ENCODE results near the gene MAN2A2.

The MAN2A2 gene

DNA sequence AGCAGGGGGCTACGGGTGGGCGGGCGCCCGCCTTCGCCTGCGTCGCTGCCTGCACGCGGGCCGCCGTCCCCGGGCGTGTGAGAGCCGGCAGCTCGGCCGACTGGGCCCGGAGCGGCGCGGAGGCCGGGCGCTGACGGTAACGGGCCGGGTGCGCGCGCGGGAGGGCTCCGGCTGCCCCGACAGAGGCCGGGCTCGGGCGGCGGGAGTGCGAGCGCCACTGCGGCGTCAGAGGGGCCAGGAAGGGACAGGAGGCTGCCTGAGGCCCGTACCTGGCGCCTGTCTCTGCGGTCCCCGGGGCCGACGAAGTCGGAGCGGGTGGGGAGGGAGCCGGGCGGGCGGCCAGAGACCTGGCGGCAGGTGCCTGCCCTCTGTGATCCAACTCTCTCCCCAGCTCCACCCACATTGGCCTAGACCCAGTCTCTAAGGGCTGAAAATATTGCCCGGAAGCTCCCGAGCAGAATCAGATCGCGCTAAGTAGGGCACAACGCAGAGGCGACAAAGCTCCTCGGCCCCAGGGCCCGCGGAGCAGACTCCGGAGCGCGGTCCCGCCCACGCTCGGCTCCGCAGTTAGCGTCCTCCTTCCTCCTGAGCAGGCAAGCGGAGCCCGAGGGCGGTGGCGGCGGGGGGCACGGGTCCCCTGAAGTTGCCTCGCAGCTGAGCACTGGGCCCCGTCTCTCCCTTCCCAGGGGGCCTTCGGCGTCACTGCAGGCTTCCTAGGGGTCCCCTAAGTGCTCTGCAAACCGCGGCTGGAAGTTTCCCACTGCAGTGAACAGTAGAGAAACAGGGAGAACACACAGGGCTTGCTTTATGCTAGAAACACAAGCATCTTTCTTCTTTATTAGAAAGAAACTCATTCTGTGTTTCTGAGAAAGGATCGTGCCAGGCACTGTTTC, at the start of gene MAN2A2:
TSS of gene MAN2A2 (plus strand) at position 463 of the 893 bp plus-strand sequence. CDS start 906 bp downstream, outside the sequence.
- no peak for DNase-seq

DNA sequence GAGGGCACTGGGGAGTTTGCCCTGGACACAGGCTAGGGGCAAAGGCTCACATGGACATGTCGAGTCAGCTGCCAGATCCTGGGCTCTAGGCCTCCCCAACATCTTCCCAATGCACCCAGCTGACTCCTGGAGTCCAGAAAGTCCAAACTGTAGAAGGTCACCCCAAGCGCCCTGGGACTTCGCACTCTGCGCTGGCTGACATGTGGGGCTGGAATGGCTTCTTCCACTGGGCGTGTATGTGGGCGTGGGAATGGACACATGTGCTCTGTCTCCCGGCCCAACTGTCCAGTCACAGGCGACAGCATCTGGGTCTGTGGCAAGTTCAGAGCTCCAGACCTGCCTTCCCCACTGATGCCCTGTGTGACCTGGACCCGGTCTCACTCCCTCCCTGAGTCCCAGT, 48.0 kb upstream of the MAN2A2 start:
- DNase-seq, result no peak

GRCh38 chr15:90857337-90857736, 45.8 kb upstream of the MAN2A2 start:
- no peak for DNase-seq

- no peak for DNase-seq
Measured at GRCh38 chr15:90857883-90858443, 45.1 kb upstream of the MAN2A2 start.

- DNase-seq, result no peak
Measured at GRCh38 chr15:90859234-90860131, 43.6 kb upstream of the MAN2A2 start.

DNA sequence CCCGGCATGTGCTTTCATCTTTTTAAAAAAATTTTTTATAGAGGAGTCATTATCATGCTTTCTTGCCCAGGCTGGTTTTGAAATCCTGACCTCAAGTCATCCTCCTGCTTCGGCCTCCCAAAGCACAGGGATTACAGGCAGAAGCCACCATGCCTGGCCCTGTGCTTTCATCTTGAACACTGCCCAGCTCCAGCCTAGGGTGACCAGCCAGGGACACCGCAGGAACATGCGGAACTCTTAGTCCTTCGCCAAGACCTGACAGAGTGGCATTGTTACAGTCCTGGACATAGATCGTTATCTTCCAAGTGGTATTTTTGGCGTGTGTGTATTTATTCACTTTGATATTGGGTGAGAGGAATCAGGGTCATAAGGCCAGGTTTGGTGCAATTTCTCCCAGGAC, 42.7 kb upstream of the MAN2A2 start:
- no peak for DNase-seq

- DNase-seq, result peak; percentile 28 to 51
Measured at GRCh38 chr15:90860942-90861675, 42.0 kb upstream of the MAN2A2 start.

DNA sequence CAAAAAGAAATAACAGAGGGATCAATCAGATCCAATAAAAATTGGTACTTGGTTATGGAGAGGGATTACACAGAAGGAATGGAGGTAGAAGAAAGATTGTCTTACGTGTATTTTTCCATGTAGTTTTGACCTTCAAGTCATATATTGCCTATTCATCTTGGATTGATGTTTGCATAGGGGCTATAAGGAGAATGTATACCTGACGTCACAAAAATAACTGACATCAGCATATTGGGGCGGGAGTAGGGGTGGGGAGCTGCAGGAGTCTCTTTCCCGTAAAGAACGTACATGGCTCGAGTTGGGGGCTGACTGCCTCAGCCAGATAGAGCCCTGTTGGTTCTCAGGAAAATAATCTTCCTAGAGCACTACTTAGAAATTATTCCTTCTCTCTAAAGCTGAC, 40.6 kb upstream of the MAN2A2 start:
- no peak for DNase-seq

- no peak for DNase-seq
Measured at GRCh38 chr15:90862964-90863778, 39.9 kb upstream of the MAN2A2 start.

- DNase-seq, result no peak
Measured at GRCh38 chr15:90863987-90864386, 39.1 kb upstream of the MAN2A2 start.

- DNase-seq, result no peak
Measured at GRCh38 chr15:90864507-90864906, 38.6 kb upstream of the MAN2A2 start.

- no peak for DNase-seq
Measured at GRCh38 chr15:90865702-90866101, 37.4 kb upstream of the MAN2A2 start.

DNA sequence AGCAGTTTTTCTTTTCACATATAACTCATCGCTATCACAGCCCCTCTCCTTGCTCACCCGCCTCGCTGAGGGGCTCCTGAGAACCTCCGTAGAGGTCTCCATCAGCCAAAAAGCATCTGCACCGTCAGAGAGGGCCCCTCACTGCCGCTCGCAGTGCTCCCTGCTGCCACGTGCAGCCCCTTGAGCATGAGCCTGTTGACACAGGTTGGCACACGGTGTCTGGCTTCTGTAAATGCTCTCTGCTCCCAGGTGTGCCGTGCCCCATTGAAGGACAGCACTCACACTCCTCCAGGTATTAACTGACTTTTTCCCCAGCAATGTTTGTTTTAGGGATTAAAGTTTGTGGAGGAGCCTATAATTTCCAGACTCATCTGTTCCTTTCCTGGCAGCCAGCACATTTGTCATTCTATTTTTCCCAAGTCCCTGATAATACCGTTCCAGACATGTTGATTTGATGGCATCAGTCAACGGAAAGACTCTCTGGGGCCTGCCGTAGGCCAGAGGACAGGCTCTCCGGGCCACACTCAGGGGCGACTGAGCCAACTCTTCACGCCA, 36.9 kb upstream of the MAN2A2 start:
- DNase-seq, result no peak

- no peak for DNase-seq
Measured at GRCh38 chr15:90866800-90867199, 36.3 kb upstream of the MAN2A2 start.

- no peak for DNase-seq
Measured at GRCh38 chr15:90868261-90868689, 34.8 kb upstream of the MAN2A2 start, which contains the start of gene FURIN. TSS of gene FURIN (plus strand) at chr15:90868588. CDS start at chr15:90875741, 7,153 bp downstream.

DNA sequence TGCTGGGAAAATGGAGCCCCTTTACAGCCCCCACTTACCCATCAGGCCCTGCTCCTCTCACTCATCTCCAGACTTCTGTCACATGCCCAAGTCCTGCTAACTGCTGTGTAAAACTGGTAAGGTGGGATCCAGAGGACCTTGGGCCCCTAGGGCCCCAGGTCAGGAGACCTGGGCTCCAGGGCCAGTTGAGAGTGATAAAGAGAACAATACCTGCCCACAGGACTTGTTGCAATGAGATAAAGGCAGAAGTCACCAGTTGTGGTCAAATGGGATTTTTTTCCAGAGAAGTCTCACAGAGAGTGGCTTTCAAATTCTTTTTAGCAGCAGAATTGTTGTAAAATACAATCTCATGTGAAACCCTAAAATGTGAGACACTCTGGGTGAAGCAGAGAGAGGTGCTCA, 34.0 kb upstream of the MAN2A2 start:
- no peak for DNase-seq

GRCh38 chr15:90869601-90870353, 33.3 kb upstream of the MAN2A2 start:
- no peak for DNase-seq

DNA sequence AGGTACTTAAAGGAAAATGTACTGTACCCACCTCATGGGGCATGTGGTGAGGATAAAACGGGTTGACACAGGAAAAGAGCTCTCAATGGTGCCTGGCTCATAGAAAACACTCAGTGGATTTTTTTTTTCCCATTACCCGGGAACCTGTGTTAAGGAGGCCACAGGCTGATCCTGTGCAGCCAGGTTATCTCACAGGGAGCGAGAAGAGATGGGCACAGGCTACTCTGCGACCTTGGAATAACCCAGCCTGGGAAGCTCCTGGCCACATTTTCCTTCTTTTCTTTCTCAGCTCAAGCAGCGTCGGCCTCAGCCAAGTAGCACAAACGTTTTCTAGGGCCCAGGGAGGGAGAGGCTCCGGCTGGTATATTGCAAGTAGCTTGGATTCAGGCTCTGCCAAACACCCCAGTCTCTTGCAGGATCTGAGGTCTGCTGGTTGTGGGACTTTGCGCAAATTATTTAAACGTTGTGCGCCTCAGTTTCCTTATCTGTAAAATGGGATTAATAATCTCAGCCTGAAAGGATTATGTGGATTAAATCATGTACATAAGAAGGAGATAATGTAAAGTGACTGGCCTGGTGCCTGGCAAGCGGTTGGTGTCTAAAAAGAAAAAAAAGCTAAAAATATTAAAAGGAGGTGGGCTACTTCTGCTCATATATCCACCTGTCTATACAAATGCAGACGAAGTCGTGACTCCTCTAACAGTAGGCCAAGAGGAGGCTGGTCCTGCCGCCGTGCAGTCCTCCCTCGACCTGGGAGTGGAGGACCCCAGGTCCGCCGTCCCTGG, 32.6 kb upstream of the MAN2A2 start:
- DNase-seq, result no peak

DNA sequence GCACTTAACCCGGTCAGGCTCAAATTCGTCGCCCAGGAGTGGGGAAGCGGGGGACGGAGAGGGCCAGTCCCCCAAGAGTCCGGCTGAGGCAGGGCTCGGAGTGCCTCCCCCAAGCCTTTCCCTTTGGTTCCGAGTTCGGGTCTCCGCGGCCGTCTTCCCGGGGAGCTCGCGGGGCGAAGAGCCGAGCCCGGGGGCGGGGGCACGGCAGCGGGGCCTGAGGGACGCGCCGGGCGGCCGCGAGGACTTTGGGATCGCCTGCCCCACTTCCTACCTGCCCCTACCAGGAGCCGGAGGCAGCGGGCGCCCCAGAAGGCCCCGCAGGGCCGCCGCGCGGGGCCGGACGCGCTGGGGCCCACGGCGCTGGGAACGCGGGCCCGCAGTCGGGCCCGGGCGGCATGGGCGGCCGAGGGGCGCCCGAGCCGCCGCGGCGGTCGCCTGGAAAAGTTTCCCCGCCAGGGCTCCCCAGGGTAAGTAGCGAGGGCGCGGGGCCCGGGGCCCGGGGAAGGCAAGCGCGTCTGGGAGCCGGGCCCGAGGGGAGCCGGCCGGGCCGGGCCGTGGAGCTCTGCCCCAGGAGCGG, 31.9 kb upstream of the MAN2A2 start:
- DNase-seq, result no peak

All from NCI-H446 (cell line).